Body of pancreas (tissue), 4 donors: Measurements from ENCODE around the gene DERL3.

Experiments used
- CTCF ChIP-seq, 7 experiments: fragments of 450-650 bp in 4 of 7; fragments of 200-600 bp in 3 of 7; sonication (generic) in 3 of 7; IDR thresholded peaks; one replicate each; pipeline ENCODE4 v1.5.1; 2016 to 2019; ENCODE audit warnings: antibody characterized with exemption in 7 of 7
- POLR2A ChIP-seq, 3 donors: fragments of 450-650 bp; IDR thresholded peaks; one replicate each; pipeline ENCODE4 v1.6.1; 2016; ENCODE audit warnings: antibody characterized with exemption in 3 of 3, mild to moderate bottlenecking in 2 of 3

GRCh38 chr22:23793326-23793725, 45.5 kb downstream of the DERL3 start:
- TF ChIP-seq CTCF (IDR thresholded peaks at IDR 0.05) = no peak
- TF ChIP-seq POLR2A (IDR thresholded peaks at IDR 0.05) = no peak
